NCI-H1105 (cell line): ENCODE measurements around the gene SPTBN4.
"Not testable (repeated sequence)": the region's sequence is repeated elsewhere in the genome, so short reads cannot be mapped to it uniquely, and the experiment has no call there.

Source experiments
- DNase-seq: peaks from one replicate; lab custom pipeline; 2025; lab: John Stamatoyannopoulos, UW

The SPTBN4 gene

GRCh38 chr19:40621283-40621682 is 154.5 kb downstream of the SPTBN4 start:
- DNase-seq: no peak

GRCh38 chr19:40621966-40622772 is 155.4 kb downstream of the SPTBN4 start:
- no peak for DNase-seq

DNA sequence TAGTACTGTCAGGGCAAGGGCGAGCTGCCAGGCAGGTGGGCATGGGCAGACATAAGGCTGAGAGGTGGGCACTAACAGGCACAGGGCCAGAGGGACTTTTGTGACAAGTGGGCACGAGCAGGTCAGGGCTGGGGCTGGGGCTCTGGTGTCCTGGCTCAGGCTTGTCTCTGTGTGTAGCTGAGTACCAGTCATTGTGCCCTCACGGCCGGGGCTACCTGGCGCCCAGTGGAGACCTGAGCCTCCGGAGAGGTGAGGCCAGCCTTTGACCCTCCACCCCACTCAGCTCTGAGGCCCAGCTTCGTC is 155.9 kb downstream of the SPTBN4 start:
- no peak for DNase-seq

- no peak for DNase-seq
Measured at GRCh38 chr19:40623403-40624251, 156.8 kb downstream of the SPTBN4 start.

DNA sequence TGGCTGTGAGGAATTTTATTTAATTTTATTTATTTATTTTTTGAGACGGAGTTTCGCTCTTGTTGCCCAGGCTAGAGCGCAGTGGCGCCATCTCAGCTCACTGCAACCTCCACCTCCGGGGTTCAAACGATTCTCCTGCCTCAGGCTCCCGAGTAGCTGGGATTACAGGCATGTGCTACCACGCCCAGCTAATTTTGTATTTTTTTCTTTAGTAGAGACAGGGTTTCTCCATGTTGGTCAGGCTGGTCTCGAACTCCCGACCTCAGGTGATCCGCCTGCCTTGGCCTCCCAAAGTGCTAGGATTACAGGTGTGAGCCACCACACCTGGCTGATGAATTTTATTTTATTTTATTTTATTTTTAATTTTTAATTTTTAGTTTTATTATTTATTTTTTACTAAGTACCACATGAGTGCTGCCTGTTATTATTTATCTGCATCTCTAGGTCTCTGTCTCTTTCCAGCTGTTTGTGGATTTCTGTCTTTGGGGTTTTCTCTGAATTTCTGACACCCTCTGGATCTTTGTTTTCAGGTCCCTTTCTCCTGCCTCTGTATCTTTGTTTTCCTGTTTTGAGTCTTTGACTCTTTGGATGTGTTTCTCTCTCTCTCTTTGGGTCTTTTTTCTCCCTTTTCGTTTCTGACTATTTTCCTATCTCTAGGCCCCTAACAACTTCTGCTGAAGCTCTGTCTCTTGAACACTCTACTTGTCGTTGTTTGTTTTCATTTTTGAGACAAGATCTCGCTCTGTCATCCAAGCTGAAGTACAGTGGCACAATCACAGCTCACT is 157.8 kb downstream of the SPTBN4 start:
- not testable (repeated sequence) for DNase-seq

- no peak for DNase-seq
Measured at GRCh38 chr19:40625406-40626120, 158.8 kb downstream of the SPTBN4 start.
